Activated CD4-positive, alpha-beta T cell treated with anti-CD3 and anti-CD28 coated beads, Interleukin-2, amount 50 U/mL, for 16 hours (primary cell): ENCODE measurements around the gene TMEM217.
"Not testable (repeated sequence)": the region's sequence is repeated elsewhere in the genome, so short reads cannot be mapped to it uniquely, and the experiment has no call there.

Experiments used
- DNase-seq: peaks from one replicate; pipeline ENCODE4 v3.0.0-alpha.2; 2020

Gene TMEM217

GRCh38 chr6:37209461-37210205 lies 48.3 kb downstream of the TMEM217 start:
- peak; percentile 53 for DNase-seq

DNA sequence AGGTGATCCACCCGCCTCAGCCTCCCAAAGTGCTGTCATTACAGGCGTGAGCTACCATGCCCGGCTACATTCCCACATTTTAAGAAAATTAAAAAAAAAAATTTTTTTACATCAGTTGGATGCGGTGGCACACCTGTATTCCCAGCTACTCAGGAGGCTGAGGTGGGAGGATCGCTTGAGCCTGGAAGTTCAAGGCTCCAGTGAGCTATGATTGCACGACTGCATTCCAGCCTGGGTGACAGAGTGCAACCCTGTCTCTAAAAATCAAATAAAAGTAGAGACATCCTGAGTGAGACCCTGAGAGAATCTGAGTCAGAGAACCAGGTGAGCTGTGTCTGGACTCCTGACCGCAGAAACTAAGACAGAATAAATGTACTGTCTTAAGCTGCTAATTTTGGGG lies 49.2 kb downstream of the TMEM217 start:
- DNase-seq = no peak

DNA sequence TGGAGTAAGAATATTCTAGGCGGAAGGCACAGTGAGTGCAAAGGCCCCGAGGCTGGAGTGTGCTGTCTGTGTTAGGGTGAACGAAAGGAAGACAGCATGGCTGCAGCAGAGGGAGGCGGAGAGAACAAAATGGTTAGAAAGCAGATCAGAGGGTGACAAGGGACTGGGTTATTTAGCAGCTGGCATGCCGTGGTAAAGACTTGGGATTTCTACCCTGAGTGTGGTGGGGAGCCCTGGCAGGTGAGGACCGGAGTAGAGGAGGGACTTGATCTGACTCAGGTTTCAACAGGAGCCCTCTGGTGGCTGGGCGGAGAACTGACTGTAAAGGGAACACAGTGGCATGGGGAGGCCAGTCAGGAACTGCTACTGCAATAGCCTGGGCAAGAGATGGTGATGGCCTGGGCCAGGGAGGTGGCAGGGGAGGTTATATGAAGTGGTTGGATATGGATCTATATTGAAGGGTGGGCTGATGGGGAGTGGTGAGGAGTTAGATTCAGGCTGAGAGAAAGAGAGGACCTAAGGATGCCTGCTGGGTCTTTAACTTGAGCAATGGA lies 50.0 kb downstream of the TMEM217 start:
- DNase-seq = peak; percentile 95

DNA sequence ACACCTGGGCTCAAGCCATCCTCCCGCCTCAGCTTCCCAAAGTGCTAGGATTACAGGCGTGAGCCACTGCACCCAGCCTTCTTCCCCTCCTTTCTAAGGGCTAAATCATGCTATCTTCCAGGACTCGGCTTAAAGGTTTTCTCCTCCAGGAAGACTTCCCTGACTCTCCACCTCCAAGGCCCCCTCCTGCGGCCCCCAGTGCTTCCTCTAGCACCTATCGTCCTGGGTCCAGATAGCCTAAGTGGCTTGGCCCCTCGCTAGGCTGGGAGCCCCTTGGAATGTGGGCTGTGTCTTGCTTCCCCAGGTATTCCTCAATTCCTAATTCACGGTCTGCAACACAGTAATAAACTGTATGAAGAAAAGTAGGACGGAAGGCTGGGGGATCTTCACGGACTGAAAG lies 51.3 kb downstream of the TMEM217 start:
- no peak for DNase-seq

- DNase-seq = no peak
Measured at GRCh38 chr6:37205997-37206340, 52.0 kb downstream of the TMEM217 start.

GRCh38 chr6:37205175-37205996 lies 52.6 kb downstream of the TMEM217 start:
- no peak for DNase-seq

GRCh38 chr6:37204014-37204751 lies 53.8 kb downstream of the TMEM217 start:
- no peak for DNase-seq

DNA sequence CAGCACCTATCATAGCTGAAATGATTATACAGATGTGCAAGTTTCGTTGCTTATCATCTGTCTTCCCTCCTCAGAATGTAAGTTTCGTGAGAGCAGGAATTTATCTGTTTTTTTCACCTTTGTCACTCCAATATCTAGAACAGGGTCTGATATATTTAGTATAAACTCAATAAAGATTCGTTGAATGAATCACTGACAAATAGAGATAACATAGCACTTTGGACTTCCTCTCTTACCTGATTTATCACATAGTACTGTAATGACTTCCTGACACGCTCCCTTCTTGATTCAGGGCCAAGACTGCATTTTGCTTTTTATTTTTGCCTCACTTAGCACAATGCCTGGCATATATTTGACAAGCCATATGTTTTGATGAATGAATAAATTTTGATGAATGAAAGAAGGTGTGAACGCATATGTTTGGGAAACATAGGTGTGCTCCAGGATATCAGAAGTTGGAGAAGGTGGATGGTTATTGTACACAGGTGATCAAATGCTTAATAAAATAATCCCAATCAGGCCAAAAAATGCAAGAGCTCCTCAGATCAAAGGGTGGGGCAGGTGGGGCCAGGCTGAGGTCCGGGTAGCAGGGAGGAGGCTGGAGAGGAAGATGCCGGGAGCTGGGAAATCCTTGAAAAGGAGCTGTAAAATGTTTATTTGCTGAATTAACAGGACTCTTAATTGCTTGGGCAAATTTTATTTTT lies 55.0 kb downstream of the TMEM217 start:
- peak; percentile 44 for DNase-seq

DNA sequence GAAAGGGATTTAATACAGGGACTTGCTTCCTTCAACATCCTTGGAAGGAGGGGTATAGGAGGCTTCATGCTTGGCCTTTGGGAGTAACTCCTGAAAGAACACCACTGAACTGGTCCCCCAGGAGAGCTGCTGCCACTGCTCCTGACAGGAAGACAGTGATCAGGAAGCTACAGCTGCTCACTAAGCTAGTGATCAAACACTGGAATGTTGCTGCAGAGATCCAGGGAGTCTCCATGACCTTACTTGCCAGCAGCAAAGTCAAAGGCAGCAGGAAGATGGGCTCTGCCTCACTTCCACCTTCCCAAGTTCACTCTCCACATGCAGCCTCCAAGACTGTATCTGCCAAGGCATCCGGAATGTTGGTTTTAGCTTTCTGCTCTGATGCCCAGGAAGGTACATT lies 56.2 kb downstream of the TMEM217 start:
- DNase-seq = no peak

DNA sequence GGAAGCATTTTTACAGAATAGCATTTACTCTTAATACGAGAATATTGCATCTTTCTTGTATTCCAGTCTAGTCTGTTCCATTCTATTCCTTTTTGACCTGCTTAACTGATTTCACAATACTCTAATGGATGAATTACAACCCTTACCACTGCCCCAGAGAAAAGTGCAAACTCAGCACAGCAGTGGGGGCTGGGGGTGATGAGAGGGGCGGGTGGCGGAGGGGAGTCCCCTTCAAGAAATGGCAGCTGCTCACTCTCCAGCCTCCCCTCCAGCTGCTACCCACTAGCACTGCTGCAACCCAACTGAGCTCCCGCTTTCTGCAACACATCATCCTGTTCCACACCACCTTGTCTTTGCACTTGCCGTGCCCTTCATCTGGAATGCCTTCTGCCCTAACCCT lies 57.9 kb downstream of the TMEM217 start:
- DNase-seq = no peak

GRCh38 chr6:37196451-37196850 lies 61.5 kb downstream of the TMEM217 start:
- DNase-seq = not testable (repeated sequence)

DNA sequence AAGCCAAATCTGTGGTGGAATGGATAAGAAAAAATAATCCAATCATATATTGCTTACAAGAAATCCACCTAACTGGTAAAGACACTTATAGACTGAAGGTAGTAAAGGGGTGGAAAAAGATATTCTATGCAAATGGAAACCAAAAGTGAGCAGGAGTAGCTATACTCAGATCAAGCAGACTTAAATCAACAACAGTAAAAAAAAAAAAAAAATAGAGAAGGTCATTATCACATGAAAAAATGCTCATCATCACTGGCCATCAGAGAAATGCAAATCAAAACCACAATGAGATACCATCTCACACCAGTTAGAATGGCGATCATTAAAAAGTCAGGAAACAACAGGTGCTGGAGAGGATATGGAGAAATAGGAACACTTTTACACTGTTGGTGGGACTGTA lies 63.1 kb downstream of the TMEM217 start:
- DNase-seq = not testable (repeated sequence)

DNA sequence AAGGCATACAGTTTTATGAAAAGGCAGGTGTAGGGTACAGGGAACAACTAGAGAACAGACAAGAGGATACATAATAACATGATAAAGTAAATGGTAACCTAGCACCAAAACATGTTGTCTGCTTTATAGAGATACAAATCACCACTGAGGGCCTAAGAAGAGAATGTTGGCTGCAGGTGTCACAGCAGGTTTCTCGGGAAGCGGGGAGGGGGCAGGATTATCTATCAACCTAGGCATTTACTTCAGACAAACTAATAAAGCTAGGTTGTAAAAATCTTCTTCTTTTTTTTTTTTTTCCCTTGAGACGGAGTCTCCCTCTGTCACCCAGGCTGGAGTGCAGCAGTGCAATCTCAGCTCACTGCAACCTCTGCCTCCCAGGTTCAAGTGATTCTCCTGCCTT lies 65.3 kb downstream of the TMEM217 start:
- DNase-seq = no peak

GRCh38 chr6:37190159-37190535 lies 67.8 kb downstream of the TMEM217 start:
- no peak for DNase-seq

GRCh38 chr6:37188962-37189510 lies 68.9 kb downstream of the TMEM217 start:
- DNase-seq = no peak

GRCh38 chr6:37187321-37188022 lies 70.5 kb downstream of the TMEM217 start:
- DNase-seq = no peak

GRCh38 chr6:37185949-37186720 lies 71.8 kb downstream of the TMEM217 start:
- DNase-seq = not testable (repeated sequence)

DNA sequence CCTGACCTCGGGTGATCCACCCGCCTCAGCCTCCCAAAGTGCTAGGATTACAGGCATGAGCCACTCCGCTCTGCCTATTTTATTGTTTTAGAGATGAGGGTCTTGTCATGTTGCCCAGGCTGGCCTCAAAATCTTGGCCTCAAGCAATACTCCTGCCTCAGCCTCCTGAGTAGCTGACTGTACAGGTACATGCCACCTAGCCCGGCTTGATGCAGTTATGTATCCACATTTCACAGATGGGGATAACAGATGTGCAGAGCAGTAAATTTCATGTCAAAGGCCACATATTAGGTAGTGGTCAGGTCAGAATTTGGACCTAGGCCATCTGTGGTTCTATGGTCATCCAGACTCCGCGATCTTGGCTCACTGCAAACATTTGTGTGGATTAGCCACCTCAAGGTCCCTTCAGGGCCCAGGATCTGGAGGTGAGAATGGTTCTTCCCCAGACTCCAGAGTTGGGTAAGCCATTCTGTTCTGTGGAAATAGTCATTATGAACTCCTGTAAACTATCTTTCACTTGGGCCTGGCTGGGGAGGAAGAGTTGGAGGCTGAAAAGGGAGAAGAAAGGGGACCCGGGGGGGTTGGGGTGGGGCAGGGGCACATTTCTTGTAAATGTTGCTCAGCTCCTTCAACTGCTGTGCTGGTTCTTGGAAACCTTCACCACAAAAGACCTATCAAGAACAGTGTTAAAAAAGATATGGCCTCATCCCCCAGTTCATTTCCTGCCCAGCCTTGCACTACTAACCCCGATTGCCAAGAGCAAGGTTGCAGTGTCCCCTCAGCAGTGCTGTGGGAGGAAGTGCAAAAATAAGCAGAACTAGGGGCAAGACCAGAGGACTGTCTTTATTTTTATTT lies 75.0 kb downstream of the TMEM217 start:
- peak; percentile 93 for DNase-seq

- DNase-seq = not testable (repeated sequence)
Measured at GRCh38 chr6:37180610-37181009, 77.3 kb downstream of the TMEM217 start.

- DNase-seq = no peak
Measured at GRCh38 chr6:37180075-37180474, 77.9 kb downstream of the TMEM217 start.
